Measurements from ENCODE around the gene NPIPB12.
"Not testable (repeated sequence)": the region's sequence is repeated elsewhere in the genome, so short reads cannot be mapped to it uniquely, and the experiment has no call there.

Gene NPIPB12

GRCh38 chr16:29506308-29506707, at the start of gene NPIPB12:
Gene NPIPB12 (minus strand): TSS chr16:29506408.
- not testable (repeated sequence) for DNase-seq (ENCODE audit: low read depth); H3K4me3 ChIP-seq (ENCODE audit: low read depth, low read length)

- not testable (repeated sequence) for DNase-seq (ENCODE audit: low read depth); H3K4me3 ChIP-seq (ENCODE audit: low read depth, low read length)
Observed at GRCh38 chr16:29521520-29521919, 15.3 kb upstream of the NPIPB12 start.

- H3K4me3 ChIP-seq (ENCODE audit: low read depth, low read length); DNase-seq (ENCODE audit: low read depth): not testable (repeated sequence)
Observed at GRCh38 chr16:29482276-29482675, 23.9 kb downstream of the NPIPB12 start.

GRCh38 chr16:29472065-29472464, 34.1 kb downstream of the NPIPB12 start:
- not testable (repeated sequence) for H3K4me3 ChIP-seq (ENCODE audit: low read depth, low read length); DNase-seq (ENCODE audit: low read depth)

- not testable (repeated sequence) for H3K4me3 ChIP-seq (ENCODE audit: low read depth, low read length); DNase-seq (ENCODE audit: low read depth)
Observed at GRCh38 chr16:29469660-29470059, 36.5 kb downstream of the NPIPB12 start.

- H3K4me3 ChIP-seq (ENCODE audit: low read depth, low read length); DNase-seq (ENCODE audit: low read depth): not testable (repeated sequence)
Observed at GRCh38 chr16:29467654-29468366, 38.4 kb downstream of the NPIPB12 start.

- DNase-seq (ENCODE audit: low read depth); H3K4me3 ChIP-seq (ENCODE audit: low read depth, low read length): not testable (repeated sequence)
Observed at GRCh38 chr16:29466904-29467303, 39.3 kb downstream of the NPIPB12 start.

- H3K4me3 ChIP-seq (ENCODE audit: low read depth, low read length); DNase-seq (ENCODE audit: low read depth): not testable (repeated sequence)
Observed at GRCh38 chr16:29465985-29466824, 40.0 kb downstream of the NPIPB12 start.

- not testable (repeated sequence) for DNase-seq (ENCODE audit: low read depth); H3K4me3 ChIP-seq (ENCODE audit: low read depth, low read length)
Observed at GRCh38 chr16:29460647-29461030, 45.6 kb downstream of the NPIPB12 start.

GRCh38 chr16:29459706-29460646, 46.2 kb downstream of the NPIPB12 start, which contains the start of gene SULT1A4:
Gene SULT1A4 (plus strand): TSS chr16:29459913. CDS start chr16:29461386, 1,473 bp downstream.
- H3K4me3 ChIP-seq (ENCODE audit: low read depth, low read length); DNase-seq (ENCODE audit: low read depth): not testable (repeated sequence)

GRCh38 chr16:29457660-29458059, 48.5 kb downstream of the NPIPB12 start:
- H3K4me3 ChIP-seq (ENCODE audit: low read depth, low read length); DNase-seq (ENCODE audit: low read depth): not testable (repeated sequence)

GRCh38 chr16:29454828-29455227, 51.4 kb downstream of the NPIPB12 start:
- not testable (repeated sequence) for DNase-seq (ENCODE audit: low read depth); H3K4me3 ChIP-seq (ENCODE audit: low read depth, low read length)

GRCh38 chr16:29454269-29454668, 51.9 kb downstream of the NPIPB12 start, which contains the start of the genes BOLA2 and SLX1B:
Gene BOLA2 (minus strand): TSS chr16:29454351. CDS start chr16:29454253, 98 bp downstream.
Gene SLX1B (plus strand): TSS chr16:29454533.
- H3K4me3 ChIP-seq (ENCODE audit: low read depth, low read length); DNase-seq (ENCODE audit: low read depth): not testable (repeated sequence)

- H3K4me3 ChIP-seq (ENCODE audit: low read depth, low read length); DNase-seq (ENCODE audit: low read depth): not testable (repeated sequence)
Observed at GRCh38 chr16:29453754-29454153, 52.5 kb downstream of the NPIPB12 start.
